GM10248 (cell line): Measurements from ENCODE around the gene PML.
"Not testable (repeated sequence)": the region's sequence is repeated elsewhere in the genome, so short reads cannot be mapped to it uniquely, and the experiment has no call there.

Source experiments
- CTCF ChIA-PET: fragments of 300-600 bp; sonication (Branson Sonifier 250); formaldehyde crosslinking; extraction: SDS; loops from one replicate; lab custom pipeline; 2021; ENCODE audit warnings: antibody characterized with exemption; lab: Yijun Ruan, JAX
- POLR2A ChIA-PET: fragments of 350-650 bp; sonication (Branson Sonifier 250); formaldehyde crosslinking; extraction: SDS; loops from one replicate; lab custom pipeline; 2020; ENCODE audit warnings: antibody characterized with exemption; lab: Yijun Ruan, JAX
- DNase-seq: peaks from one replicate; pipeline ENCODE4 v3.0.0; 2012; ENCODE audit errors: extremely low spot score
- TF ChIP-seq, protein P1 (sequence below): IDR thresholded peaks from 2 replicates; pipeline ENCODE4 v1.5.1; 2012; ENCODE audit warnings: mild to moderate bottlenecking, low read depth; ENCODE audit errors: extremely low read depth, missing control alignments, control extremely low read depth

The PML gene

DNA sequence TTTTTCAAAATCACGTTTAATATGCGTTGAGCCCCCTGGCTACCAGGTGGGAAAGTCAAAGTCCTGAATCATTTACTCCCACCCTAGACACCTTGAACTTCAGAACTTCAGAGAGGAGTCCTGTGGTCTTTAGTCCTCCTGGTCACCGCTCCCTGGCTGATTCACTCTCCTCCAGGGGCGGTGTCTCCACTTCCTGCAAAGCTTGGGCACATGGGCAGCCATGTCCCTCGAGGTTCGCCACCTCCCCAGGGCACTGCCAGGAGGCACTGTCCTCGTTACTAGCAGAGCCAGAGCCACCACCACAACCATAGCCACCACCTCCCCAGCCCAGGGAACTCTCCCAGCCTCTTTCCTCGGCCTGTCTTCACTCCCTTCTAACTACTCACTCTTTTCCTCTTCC is 37.2 kb upstream of the PML start:
- TF ChIP-seq, protein P1, sequence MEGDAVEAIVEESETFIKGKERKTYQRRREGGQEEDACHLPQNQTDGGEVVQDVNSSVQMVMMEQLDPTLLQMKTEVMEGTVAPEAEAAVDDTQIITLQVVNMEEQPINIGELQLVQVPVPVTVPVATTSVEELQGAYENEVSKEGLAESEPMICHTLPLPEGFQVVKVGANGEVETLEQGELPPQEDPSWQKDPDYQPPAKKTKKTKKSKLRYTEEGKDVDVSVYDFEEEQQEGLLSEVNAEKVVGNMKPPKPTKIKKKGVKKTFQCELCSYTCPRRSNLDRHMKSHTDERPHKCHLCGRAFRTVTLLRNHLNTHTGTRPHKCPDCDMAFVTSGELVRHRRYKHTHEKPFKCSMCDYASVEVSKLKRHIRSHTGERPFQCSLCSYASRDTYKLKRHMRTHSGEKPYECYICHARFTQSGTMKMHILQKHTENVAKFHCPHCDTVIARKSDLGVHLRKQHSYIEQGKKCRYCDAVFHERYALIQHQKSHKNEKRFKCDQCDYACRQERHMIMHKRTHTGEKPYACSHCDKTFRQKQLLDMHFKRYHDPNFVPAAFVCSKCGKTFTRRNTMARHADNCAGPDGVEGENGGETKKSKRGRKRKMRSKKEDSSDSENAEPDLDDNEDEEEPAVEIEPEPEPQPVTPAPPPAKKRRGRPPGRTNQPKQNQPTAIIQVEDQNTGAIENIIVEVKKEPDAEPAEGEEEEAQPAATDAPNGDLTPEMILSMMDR: no peak
- POLR2A ChIA-PET: no interaction called here
- CTCF ChIA-PET: interaction anchor here (0.9 to 1.5 kb wide), 2 partner anchors 9 to 16 kb away, joined by 3 to 7 read pairs; no protein-coding TSS in a partner anchor
- no peak for DNase-seq

DNA sequence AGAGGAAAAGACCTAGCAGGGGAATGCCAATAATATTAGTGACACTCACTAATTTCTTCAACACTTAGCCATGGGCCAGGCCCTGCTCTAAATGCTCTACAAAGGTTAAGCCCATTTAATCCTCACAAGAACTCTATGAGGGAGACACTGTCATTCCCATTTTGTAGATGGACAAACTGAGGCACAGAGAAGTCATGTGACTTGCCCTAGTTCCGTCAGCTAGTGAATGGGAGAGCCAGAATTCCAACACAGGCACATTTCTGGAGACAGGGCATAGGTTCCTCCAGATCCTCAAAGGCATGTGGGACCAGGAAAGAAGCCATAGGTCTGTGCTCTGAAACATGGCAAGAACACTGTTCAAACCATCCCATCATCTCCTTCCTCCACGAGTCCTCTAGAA is 36.7 kb upstream of the PML start:
- no peak for DNase-seq
- ChIA-PET POLR2A (interaction anchor here (0.6 kb wide), 1 partner anchor 22 kb away, joined by 10 read pairs; no protein-coding TSS in a partner anchor), CTCF (interaction anchor here (0.9 kb wide), 1 partner anchor 8 kb away, joined by 3 read pairs; no protein-coding TSS in a partner anchor)
- TF ChIP-seq, protein P1: no peak

DNA sequence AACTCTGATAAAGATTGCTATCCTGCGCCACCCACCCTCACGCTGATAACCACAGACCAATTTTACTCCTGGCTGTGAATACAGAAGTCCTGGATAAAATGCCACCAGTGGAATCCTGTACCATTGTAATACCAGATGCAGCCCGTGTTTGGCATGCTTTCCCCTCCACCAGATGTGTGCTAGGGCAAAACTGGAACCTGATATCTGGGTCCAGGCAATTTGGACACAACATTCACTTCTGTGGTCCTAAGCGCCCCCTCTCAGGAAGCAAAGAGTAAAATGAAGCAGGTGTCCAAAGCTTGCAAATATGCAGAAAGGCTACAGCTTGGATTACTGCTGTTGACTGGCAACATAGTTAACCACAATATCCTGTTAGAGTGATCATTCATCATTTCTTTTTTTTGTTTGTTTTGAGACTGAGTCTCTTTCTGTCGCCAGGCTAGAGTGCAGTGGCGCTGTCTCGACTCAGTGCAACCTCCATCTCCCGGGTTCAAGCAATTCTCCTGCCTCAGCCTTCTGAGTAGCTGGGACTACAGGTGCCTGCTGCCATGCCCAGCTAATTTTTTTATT is 35.4 kb upstream of the PML start:
- ChIA-PET POLR2A (no interaction called here), CTCF (interaction anchor here (3.7 kb wide), 1 partner anchor 14 kb away, joined by 23 read pairs; no protein-coding TSS in a partner anchor)
- no peak for DNase-seq
- TF ChIP-seq, protein P1: no peak

DNA sequence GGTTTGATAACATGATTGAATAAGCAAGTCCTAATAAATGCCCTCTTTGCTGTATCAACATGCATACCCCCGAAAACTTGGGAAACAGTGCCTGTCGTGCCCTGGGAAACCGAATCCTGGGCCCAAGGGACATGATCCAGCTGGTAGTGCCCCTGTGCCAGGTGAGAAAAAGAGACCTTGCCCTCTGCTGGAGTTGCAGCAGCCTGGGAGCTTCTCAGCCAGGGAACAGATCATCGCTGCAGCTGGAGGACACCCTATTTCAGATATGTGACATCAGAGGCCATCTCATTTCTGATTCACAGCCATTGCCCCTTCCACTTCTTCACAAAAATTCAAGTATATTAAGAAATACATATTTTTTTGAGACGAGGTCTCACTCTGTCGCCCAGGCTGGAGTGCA is 34.7 kb upstream of the PML start:
- no peak for DNase-seq
- ChIA-PET CTCF (interaction anchor here (3.7 kb wide), 1 partner anchor 13 kb away, joined by 23 read pairs; no protein-coding TSS in a partner anchor), POLR2A (no interaction called here)
- TF ChIP-seq, protein P1: no peak

DNA sequence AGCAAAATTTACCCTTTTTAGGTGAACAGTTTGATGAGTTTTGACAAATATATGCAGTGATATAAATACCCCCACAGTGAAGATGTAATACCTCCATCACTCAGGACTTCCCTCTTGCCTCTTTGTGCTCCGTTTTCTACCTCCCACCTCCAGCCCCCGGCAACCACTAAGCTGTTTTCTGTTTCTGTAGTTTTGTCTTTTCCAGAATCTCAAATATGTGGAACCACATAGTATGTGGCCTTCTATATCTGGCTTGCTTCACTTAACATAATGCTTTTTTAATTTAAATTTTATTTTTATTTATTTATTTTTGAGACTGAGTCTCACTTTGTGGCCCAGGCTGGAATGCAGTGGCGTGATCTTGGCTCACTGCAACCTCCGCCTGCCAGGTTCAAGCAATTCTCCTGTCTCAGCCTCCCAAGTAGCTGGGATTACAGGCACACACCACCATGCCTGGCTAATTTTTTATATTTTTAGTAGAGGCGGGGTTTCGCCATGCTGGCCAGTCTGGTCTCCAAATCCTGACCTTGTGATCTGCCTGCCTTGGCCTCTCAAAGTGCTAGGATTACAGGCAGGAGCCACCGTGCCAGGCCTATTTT is 33.9 kb upstream of the PML start:
- POLR2A ChIA-PET, DNase-seq: not testable (repeated sequence)
- CTCF ChIA-PET: interaction anchor here (1.0 to 3.7 kb wide), 2 partner anchors 9 to 13 kb away, joined by 3 to 23 read pairs; no protein-coding TSS in a partner anchor

DNA sequence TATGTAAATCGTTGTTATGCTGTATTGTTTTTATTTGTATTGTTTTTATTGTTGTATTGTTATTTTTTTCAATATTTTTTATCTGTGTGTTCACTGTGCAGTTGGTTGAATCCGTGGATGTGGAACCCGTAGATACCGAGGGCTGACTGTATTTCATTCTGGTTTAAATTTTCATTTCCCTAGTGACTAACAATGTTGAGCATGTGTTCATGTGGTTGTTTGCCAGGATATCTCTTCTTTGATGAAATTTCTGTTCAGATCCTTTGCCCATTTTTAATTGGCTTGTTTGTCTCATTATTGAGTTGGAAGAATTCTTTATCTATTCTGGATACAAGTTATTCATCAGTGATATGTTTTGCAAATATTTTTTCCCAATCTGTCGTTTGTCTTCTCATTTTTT is 32.1 kb upstream of the PML start:
- no peak for DNase-seq
- ChIA-PET CTCF (interaction anchor here (4.7 kb wide), 1 partner anchor 12 kb away, joined by 34 read pairs; no protein-coding TSS in a partner anchor), POLR2A (no interaction called here)
- TF ChIP-seq, protein P1: no peak

DNA sequence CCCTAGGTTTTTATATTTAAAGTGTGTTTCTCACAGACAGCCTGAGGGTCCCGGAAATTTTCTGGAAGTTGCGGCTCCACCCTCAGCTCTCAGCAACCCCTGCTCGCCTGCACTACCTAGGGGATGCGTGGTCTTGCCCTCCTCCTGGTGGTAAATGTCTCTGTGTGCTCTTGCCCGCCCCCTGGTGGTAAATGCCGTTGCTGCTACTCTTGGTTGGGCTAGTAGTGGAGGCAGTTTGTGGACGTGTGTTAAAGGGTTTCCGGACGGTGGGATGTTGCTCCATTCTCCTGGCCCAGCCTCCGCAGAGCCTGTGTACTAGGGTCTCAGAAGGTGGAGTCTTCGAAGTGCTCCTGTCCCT is 29.8 kb upstream of the PML start:
- CTCF ChIA-PET: interaction anchor here (0.9 to 4.7 kb wide), 13 partner anchors 7 to 343 kb away, joined by 3 to 40 read pairs (median 6); partner anchors contain the start of gene PML
- POLR2A ChIA-PET: no interaction called here
- DNase-seq: peak; percentile 86
- TF ChIP-seq, protein P1: peak; percentile 95
